Measurements from ENCODE around the gene MEX3D. TPM values are rescaled to one million over a fixed set of nuclear protein-coding genes. Genes with fewer than 3 reads are reported as not detected.

MEX3D gene
- polyA plus RNA-seq, 1 donor (not counting 4 experiments of a cell fraction or from before 2014, with no cell fraction given) = 3.9 TPM

GRCh38 chr19:1526066-1526778, 41.9 kb downstream of the MEX3D start:
- Histone ChIP-seq H3K9me1 (ENCODE audit: control insufficient read depth, extremely low read depth, insufficient read depth, low read length) (no peaks in the 10 kb centered on the region), H3K4me3 (ENCODE audit: control insufficient read depth in 2 of 3, extremely low read depth in 1 of 3, insufficient read depth in 2 of 3, low read depth in 1 of 3, low read length in 3 of 3) (no peak overlapping the region), H3K27me3 (ENCODE audit: control insufficient read depth, extremely low read depth, insufficient read depth, low read length) (peaks cover 37% of the 10 kb centered on the region), H3K27ac (ENCODE audit: control insufficient read depth, insufficient read depth, low read length) (no peak overlapping the region), H3K4me1 (ENCODE audit: control insufficient read depth, extremely low read depth, insufficient read depth, low read length) (no peaks in the 10 kb centered on the region), H3K79me2 (ENCODE audit: control insufficient read depth, insufficient read depth, low read length) (no peaks in the 10 kb centered on the region), H4K20me1 (ENCODE audit: control insufficient read depth, extremely low read depth, insufficient read depth, low read length) (peaks cover 2% of the 10 kb centered on the region), H3K36me3 (ENCODE audit: control insufficient read depth in 2 of 2, extremely low read depth in 1 of 2, insufficient read depth in 2 of 2, low read length in 2 of 2) (no peaks in the 10 kb centered on the region), H3K9ac (ENCODE audit: control insufficient read depth, extremely low read depth, insufficient read depth, low read length) (no peak overlapping the region), H2AFZ (ENCODE audit: control insufficient read depth, low read length) (no peak overlapping the region), H3K4me2 (ENCODE audit: control insufficient read depth, extremely low read depth, insufficient read depth, low read depth, low read length) (no peak overlapping the region), H3K9me3 (ENCODE audit: control insufficient read depth, low read depth, low read length) (no peaks in the 10 kb centered on the region)
- no peak for FAIRE-seq
- TF ChIP-seq EZH2 (IDR thresholded peaks at IDR 0.05; ENCODE audit: low read length) = no peak
- no peak for TF ChIP-seq CTCF (optimal IDR thresholded peaks at IDR 0.05 in 1 of 3, IDR thresholded peaks at IDR 0.05 in 1 of 3, conservative IDR thresholded peaks at IDR 0.05 in 1 of 3; ENCODE audit: extremely low read depth in 1 of 3, insufficient read depth in 2 of 3, low read length in 3 of 3)
- dilution Hi-C loops (cut with MboI; ENCODE audit: extremely low pct_ligation_motif_present, low sequenced_read_pairs) = no loop called here
- DNase-seq (ENCODE audit: low read depth, low spot score) = no peak

GRCh38 chr19:1525343-1525742, 42.8 kb downstream of the MEX3D start:
- no peaks in the 10 kb centered on the region for H3K79me2 ChIP-seq (ENCODE audit: control insufficient read depth, insufficient read depth, low read length)
- H3K36me3 ChIP-seq (ENCODE audit: control insufficient read depth in 2 of 2, extremely low read depth in 1 of 2, insufficient read depth in 2 of 2, low read length in 2 of 2) = no peaks in the 10 kb centered on the region
- H4K20me1 ChIP-seq (ENCODE audit: control insufficient read depth, extremely low read depth, insufficient read depth, low read length) = peaks cover 2% of the 10 kb centered on the region
- H3K9ac ChIP-seq (ENCODE audit: control insufficient read depth, extremely low read depth, insufficient read depth, low read length) = no peak overlapping the region
- no peaks in the 10 kb centered on the region for H3K9me1 ChIP-seq (ENCODE audit: control insufficient read depth, extremely low read depth, insufficient read depth, low read length)
- H2AFZ ChIP-seq (ENCODE audit: control insufficient read depth, low read length) = no peak overlapping the region
- no peak overlapping the region for H3K27ac ChIP-seq (ENCODE audit: control insufficient read depth, insufficient read depth, low read length)
- DNase-seq (ENCODE audit: low read depth, low spot score) (no peak), FAIRE-seq (no peak)
- no peaks in the 10 kb centered on the region for H3K4me1 ChIP-seq (ENCODE audit: control insufficient read depth, extremely low read depth, insufficient read depth, low read length)
- H3K4me2 ChIP-seq (ENCODE audit: control insufficient read depth, extremely low read depth, insufficient read depth, low read depth, low read length) = no peak overlapping the region
- dilution Hi-C loops (cut with MboI; ENCODE audit: extremely low pct_ligation_motif_present, low sequenced_read_pairs) = no loop called here
- H3K4me3 ChIP-seq (ENCODE audit: control insufficient read depth in 2 of 3, extremely low read depth in 1 of 3, insufficient read depth in 2 of 3, low read depth in 1 of 3, low read length in 3 of 3) = no peak overlapping the region
- H3K27me3 ChIP-seq (ENCODE audit: control insufficient read depth, extremely low read depth, insufficient read depth, low read length) = peaks cover 37% of the 10 kb centered on the region
- TF ChIP-seq CTCF (optimal IDR thresholded peaks at IDR 0.05 in 1 of 3, IDR thresholded peaks at IDR 0.05 in 1 of 3, conservative IDR thresholded peaks at IDR 0.05 in 1 of 3; ENCODE audit: extremely low read depth in 1 of 3, insufficient read depth in 2 of 3, low read length in 3 of 3) (no peak), EZH2 (IDR thresholded peaks at IDR 0.05; ENCODE audit: low read length) (no peak)
- H3K9me3 ChIP-seq (ENCODE audit: control insufficient read depth, low read depth, low read length) = no peaks in the 10 kb centered on the region

All from keratinocyte (primary cell).